IMR-90 (cell line): Measurements from ENCODE around the gene SDK1. TPM values are rescaled to one million over a fixed set of nuclear protein-coding genes. Genes with fewer than 3 reads are reported as not detected.

ENCODE experiments used
- ATAC-seq: fragments of 200-7000 bp; cut with Tn5 transposase; 2 replicates; pipeline ENCODE4 v1.9.1; 2020; ENCODE audit warnings: low read depth, mild to moderate bottlenecking, moderate library complexity
- BruUV-seq: library from RNA; stranded (reverse); fragments of 400-500 nt; replicated peaks from 2 replicates; lab custom pipeline; 2021; lab: Mats Ljungman, UMichigan
- CTCF ChIA-PET: fragments of 300-600 bp; formaldehyde crosslinking; extraction: SDS; loops from one replicate; lab custom pipeline; 2021; ENCODE audit warnings: antibody characterized with exemption; lab: Yijun Ruan, JAX
- POLR2A ChIA-PET: fragments of 300-600 bp; sonication (Branson Sonifier 250); formaldehyde crosslinking; loops from one replicate; lab custom pipeline; 2022; ENCODE audit warnings: antibody characterized with exemption; ENCODE audit not compliant: unreplicated experiment; lab: Charles Lee
- DNase-seq: peaks from one replicate; pipeline ENCODE4 v3.0.0; 2013
- H2AFZ ChIP-seq: replicated peaks from 2 replicates; pipeline ENCODE3; 2013; ENCODE audit warnings: low read length, mild to moderate bottlenecking; ENCODE audit not compliant: poor library complexity
- H2AK5ac ChIP-seq: 2 replicates; pipeline ENCODE4 v1.6.1; 2013; ENCODE audit warnings: low read depth, low read length, inconsistent platforms
- H2AK9ac ChIP-seq: replicated peaks from 2 replicates; pipeline ENCODE3; 2013; ENCODE audit warnings: mild to moderate bottlenecking, low read depth, low read length, moderate library complexity; ENCODE audit not compliant: poor library complexity
- H2BK120ac ChIP-seq: 2 replicates; pipeline ENCODE4 v1.6.1; 2013; ENCODE audit warnings: low read depth, low read length, inconsistent platforms
- H2BK15ac ChIP-seq: 3 replicates; pipeline ENCODE4 v1.6.1; 2013; ENCODE audit warnings: low read depth, low read length, inconsistent platforms
- H2BK20ac ChIP-seq: 2 replicates; pipeline ENCODE4 v1.6.1; 2013; ENCODE audit warnings: low read depth, mild to moderate bottlenecking, inconsistent platforms, low read length, moderate library complexity
- H2BK5ac ChIP-seq: 2 replicates; pipeline ENCODE4 v1.6.1; 2013; ENCODE audit warnings: mild to moderate bottlenecking, low read depth, low read length, inconsistent platforms; ENCODE audit not compliant: poor library complexity, severe bottlenecking
- H3K14ac ChIP-seq: replicated peaks from 2 replicates; pipeline ENCODE4 v1.6.1; 2013; ENCODE audit warnings: low read depth, low read length, inconsistent platforms
- H3K18ac ChIP-seq: 2 replicates; pipeline ENCODE4 v1.6.1; 2013; ENCODE audit warnings: low read depth, low read length, control low read depth
- H3K23ac ChIP-seq: 2 replicates; pipeline ENCODE4 v1.6.1; 2013; ENCODE audit warnings: low read depth, low read length, inconsistent platforms
- H3K27ac ChIP-seq: 2 replicates; pipeline ENCODE4 v1.5.1; 2013; ENCODE audit warnings: mild to moderate bottlenecking, control low read depth, low read length; ENCODE audit not compliant: insufficient read depth
- H3K27me3 ChIP-seq: 2 replicates; pipeline ENCODE4 v1.6.1; 2013; ENCODE audit warnings: low read length; ENCODE audit not compliant: control insufficient read depth, insufficient read depth
- H3K36me3 ChIP-seq: 2 replicates; pipeline ENCODE4 v1.6.1; 2013; ENCODE audit warnings: low read length, mixed read lengths; ENCODE audit not compliant: control insufficient read depth, insufficient read depth
- H3K4ac ChIP-seq: 2 replicates; pipeline ENCODE4 v1.6.1; 2013; ENCODE audit warnings: low read depth, low read length, inconsistent platforms
- H3K4me1 ChIP-seq: 2 replicates; pipeline ENCODE4 v1.6.1; 2013; ENCODE audit warnings: low read length, mixed read lengths; ENCODE audit not compliant: control insufficient read depth, insufficient read depth
- H3K4me2 ChIP-seq: 2 replicates; pipeline ENCODE4 v1.6.1; 2013; ENCODE audit warnings: low read depth, mild to moderate bottlenecking, control low read depth, low read length, moderate library complexity
- H3K4me3 ChIP-seq: 2 replicates; pipeline ENCODE4 v1.5.1; 2013; ENCODE audit warnings: low read depth, mild to moderate bottlenecking, control low read depth, low read length, moderate library complexity; ENCODE audit not compliant: insufficient read depth
- H3K56ac ChIP-seq: 2 replicates; pipeline ENCODE4 v1.6.1; 2013; ENCODE audit warnings: low read length, inconsistent platforms; ENCODE audit not compliant: insufficient read depth; ENCODE audit errors: extremely low read depth
- H3K79me1 ChIP-seq, 2 experiments: 2 replicates each; pipeline ENCODE4 v1.6.1; 2013; ENCODE audit warnings: low read length in 2 of 2, inconsistent platforms in 1 of 2, low read depth in 1 of 2
- H3K9ac ChIP-seq: 2 replicates; pipeline ENCODE4 v1.6.1; 2013; ENCODE audit warnings: low read depth, low read length, control low read depth
- H3K9me1 ChIP-seq: 2 replicates; pipeline ENCODE4 v1.6.1; 2013; ENCODE audit warnings: low read length, inconsistent platforms; ENCODE audit not compliant: insufficient read depth
- H3K9me3 ChIP-seq: 2 replicates; pipeline ENCODE4 v1.6.1; 2013; ENCODE audit warnings: low read length; ENCODE audit not compliant: control insufficient read depth, insufficient read depth
- H4K20me1 ChIP-seq: 2 replicates; pipeline ENCODE4 v1.6.1; 2013; ENCODE audit warnings: low read length, inconsistent platforms; ENCODE audit not compliant: insufficient read depth
- H4K5ac ChIP-seq: 2 replicates; pipeline ENCODE4 v1.6.1; 2013; ENCODE audit warnings: mild to moderate bottlenecking, low read depth, low read length, control low read depth
- H4K8ac ChIP-seq, 2 experiments: 2 replicates each; pipeline ENCODE4 v1.6.1; 2013; ENCODE audit warnings: low read depth in 2 of 2, low read length in 2 of 2, control low read depth in 1 of 2, inconsistent platforms in 1 of 2
- H4K91ac ChIP-seq: 2 replicates; pipeline ENCODE4 v1.6.1; 2013; ENCODE audit warnings: low read depth, low read length, inconsistent platforms; ENCODE audit not compliant: insufficient read depth
- BHLHE40 ChIP-seq: fragments of 150-350 bp; IDR thresholded peaks from 2 replicates; pipeline ENCODE4 v1.6.1; 2016; ENCODE audit warnings: mild to moderate bottlenecking, low read depth, low read length
- CHD1 ChIP-seq: IDR thresholded peaks from 2 replicates; pipeline ENCODE4 v1.6.1; 2012; ENCODE audit warnings: low read depth, low read length, improper control_type of control experiment
- FOS ChIP-seq: fragments of 150-350 bp; IDR thresholded peaks from 2 replicates; pipeline ENCODE4 v1.6.1; 2016; ENCODE audit warnings: low read depth, low read length
- POLR2A ChIP-seq: IDR thresholded peaks from 2 replicates; pipeline ENCODE4 v1.6.1; 2012; ENCODE audit warnings: mild to moderate bottlenecking, low read depth, low read length
- RCOR1 ChIP-seq: IDR thresholded peaks from 2 replicates; pipeline ENCODE4 v1.6.1; 2012; ENCODE audit warnings: mild to moderate bottlenecking, low read length, improper control_type of control experiment; ENCODE audit not compliant: insufficient replicate concordance
- WGBS, 2 experiments: methylation state at CpG; one replicate each; pipeline versions ENCODE4 v1.1.5 to v1.1.7; 2013; ENCODE audit warnings: missing lambda C conversion rate in 2 of 2; ENCODE audit not compliant: insufficient read length in 1 of 2; ENCODE audit errors: extremely low coverage in 2 of 2; 5-methylcytosine and 5-hydroxymethylcytosine counted together
- dilution Hi-C: fragments of 300-500 bp; cut with HindIII; formaldehyde crosslinking; loops from one replicate; pipeline ENCODE4 v1.14.3; 2018; ENCODE audit warnings: low sequenced_read_pairs; ENCODE audit not compliant: unreplicated experiment
- in situ Hi-C: fragments of 300-500 bp; cut with MboI; formaldehyde crosslinking; loops from 3 replicates; pipeline ENCODE4 v1.14.3; 2019; ENCODE audit warnings: low sequenced_read_pairs, inconsistent platforms, mixed read lengths
- intact Hi-C: fragments of 100-400 bp; cut with micrococcal nuclease; formaldehyde crosslinking; loops from 2 replicates; pipeline ENCODE4 v1.10.0; 2022
- polyA plus RNA-seq, 3 experiments: library from polyadenylated mRNA; depleted of rRNA; stranded (reverse); fragments of >200 nt; gene quantifications; 2 replicates each; pipeline ENCODE4 v1.2.3, GENCODE V29; 2012; ENCODE audit warnings: low replicate concordance in 1 of 3
- total RNA-seq: library from RNA; depleted of rRNA; stranded (reverse); fragments of >200 nt; gene quantifications from 2 replicates; pipeline ENCODE4 v1.2.3, GENCODE V29; 2012

SDK1 gene
- total and polyA plus RNA-seq, 2 of the 4 experiments (the other 2 are of a cell fraction), result 1.5 to 1.6 TPM

DNA sequence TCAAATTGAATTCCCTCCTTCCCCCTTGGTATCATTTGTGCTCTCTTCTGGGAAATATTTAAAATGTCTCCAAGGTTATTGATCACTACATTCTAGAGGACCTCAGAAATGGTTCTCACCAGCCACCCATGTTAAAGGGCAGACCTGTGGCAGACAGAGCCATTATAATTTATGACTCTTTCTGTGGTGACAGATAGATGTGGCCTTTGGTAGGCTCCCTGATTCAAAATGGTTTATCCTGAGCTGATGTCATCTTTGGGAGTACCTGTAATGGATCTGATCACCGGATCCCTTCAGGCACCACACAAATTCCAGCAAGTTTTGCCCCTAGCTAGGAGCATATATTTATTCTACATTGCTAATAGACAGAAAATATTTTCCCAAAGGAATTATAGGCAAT lies 267.5 kb downstream of the SDK1 start:
- ChIA-PET CTCF (no interaction called here), POLR2A (no interaction called here)
- no peak overlapping the region for H2BK120ac ChIP-seq
- H3K56ac ChIP-seq, result no peak overlapping the region
- H2BK20ac ChIP-seq, result no peak overlapping the region
- H3K79me1 ChIP-seq, result no peaks in the 10 kb centered on the region
- H3K4ac ChIP-seq, result no peak overlapping the region
- no peak overlapping the region for H2BK15ac ChIP-seq
- no peak overlapping the region for H3K4me2 ChIP-seq
- no peak for TF ChIP-seq FOS
- TF ChIP-seq BHLHE40, result no peak
- no peak for TF ChIP-seq CHD1
- TF ChIP-seq POLR2A, result no peak
- TF ChIP-seq RCOR1, result no peak
- H3K27ac ChIP-seq, result no peak overlapping the region
- no peaks in the 10 kb centered on the region for H3K9me1 ChIP-seq
- H3K18ac ChIP-seq, result no peak overlapping the region
- H3K23ac ChIP-seq, result no peak overlapping the region
- H3K4me1 ChIP-seq, result no peaks in the 10 kb centered on the region
- dilution Hi-C loops (no loop called here), in situ Hi-C loops (no loop called here), intact Hi-C loops (no loop called here)
- no peak overlapping the region for H3K9ac ChIP-seq
- no peaks in the 10 kb centered on the region for H3K27me3 ChIP-seq
- no peak overlapping the region for H2AFZ ChIP-seq
- DNase-seq (no peak), ATAC-seq (no peak)
- no peak overlapping the region for H4K8ac ChIP-seq
- H2AK5ac ChIP-seq, result no peak overlapping the region
- H4K91ac ChIP-seq, result no peak overlapping the region
- no TSS peak for BruUV-seq
- H4K20me1 ChIP-seq, result no peaks in the 10 kb centered on the region
- H4K5ac ChIP-seq, result no peak overlapping the region
- H3K4me3 ChIP-seq, result no peak overlapping the region
- no peak overlapping the region for H2BK5ac ChIP-seq
- no peaks in the 10 kb centered on the region for H3K36me3 ChIP-seq
- no peaks in the 10 kb centered on the region; the same call in 1 of the 2 replicates for H3K9me3 ChIP-seq
- H2AK9ac ChIP-seq, result no peak overlapping the region
- H3K14ac ChIP-seq, result no peak overlapping the region
- no CpG with 5 or more reads among the region's 1 CpG for WGBS, 2 experiments
